Lower lobe of right lung (tissue), 2 donors: ENCODE measurements around the gene WDR62. TPM values are rescaled to one million over a fixed set of nuclear protein-coding genes. Genes with fewer than 3 reads are reported as not detected.

ENCODE experiments used
- ATAC-seq, 2 donors: fragments of 200-7000 bp; cut with Tn5 transposase; one replicate each; pipeline ENCODE4 v1.9.1; 2020 to 2022; ENCODE audit warnings: mild to moderate bottlenecking in 2 of 2, moderate library complexity in 2 of 2
- DNase-seq: peaks from one replicate; pipeline ENCODE4 v3.0.0-alpha.2; 2020
- H3K27ac ChIP-seq: fragments of 200-600 bp; one replicate; pipeline ENCODE4 v1.8.0; 2022
- H3K27me3 ChIP-seq: fragments of 200-600 bp; one replicate; pipeline ENCODE4 v1.8.0; 2022; ENCODE audit warnings: low read depth
- H3K36me3 ChIP-seq: fragments of 200-600 bp; one replicate; pipeline ENCODE4 v1.8.0; 2022; ENCODE audit warnings: mild to moderate bottlenecking
- H3K4me1 ChIP-seq: fragments of 200-600 bp; one replicate; pipeline ENCODE4 v1.8.0; 2022
- H3K4me3 ChIP-seq: fragments of 200-600 bp; one replicate; pipeline ENCODE4 v1.8.0; 2022; ENCODE audit warnings: mild to moderate bottlenecking
- H3K9me3 ChIP-seq: fragments of 200-600 bp; one replicate; pipeline ENCODE4 v1.8.0; 2022
- CTCF ChIP-seq: fragments of 200-600 bp; IDR thresholded peaks from one replicate; pipeline ENCODE4 v1.8.0; 2022; ENCODE audit warnings: antibody characterized with exemption, mild to moderate bottlenecking
- intact Hi-C: fragments of 100-400 bp; cut with DNase I; formaldehyde crosslinking; loops from one replicate; pipeline ENCODE4 v1.11.0; 2022
- total RNA-seq: library from RNA; stranded (reverse); fragmentation: NEBNext Ultra II Directional; extraction: Animal tissue kit (Norgen Biotek cat#: 25700); gene quantifications from one replicate; pipeline ENCODE4 v1.2.1, GENCODE V29; 2021
- donor health status: DM: no; HTN: yes; CAD: no; lungs with severe emphysema.

Gene WDR62
- total RNA-seq, 1 donor from 2014 or later: 1.3 TPM

GRCh38 chr19:36025541-36025940 lies 29.2 kb upstream of the WDR62 start:
- peaks cover 26% of the 10 kb centered on the region for H3K36me3 ChIP-seq
- H3K9me3 ChIP-seq: no peaks in the 10 kb centered on the region
- no peak overlapping the region for H3K27ac ChIP-seq
- no peaks in the 10 kb centered on the region for H3K4me1 ChIP-seq
- no peak for ATAC-seq
- no peak for DNase-seq
- H3K27me3 ChIP-seq: no peaks in the 10 kb centered on the region
- H3K4me3 ChIP-seq: no peak overlapping the region
- intact Hi-C loops: no loop called here
- TF ChIP-seq CTCF: no peak

- intact Hi-C loops: no loop called here
These were observed 28.4 kb upstream of the WDR62 start for GRCh38 chr19:36026091-36026876.

GRCh38 chr19:36027696-36028095 lies 27.0 kb upstream of the WDR62 start:
- Histone ChIP-seq H3K4me3 (no peak overlapping the region), H3K4me1 (no peaks in the 10 kb centered on the region), H3K36me3 (peaks cover 18% of the 10 kb centered on the region), H3K27me3 (peaks cover 6% of the 10 kb centered on the region), H3K27ac (no peak overlapping the region), H3K9me3 (no peaks in the 10 kb centered on the region)
- intact Hi-C loops: no loop called here
- ATAC-seq: no peak
- no peak for DNase-seq
- TF ChIP-seq CTCF: no peak

More at GRCh38 chr19:36026091-36026876, 28.4 kb upstream of the WDR62 start:
- no peak overlapping the region for H3K4me3 ChIP-seq
- DNase-seq: no peak
- no peak for ATAC-seq
- no peak overlapping the region for H3K27ac ChIP-seq
- H3K27me3 ChIP-seq: no peaks in the 10 kb centered on the region
- TF ChIP-seq CTCF: no peak
- no peaks in the 10 kb centered on the region for H3K9me3 ChIP-seq
- peaks cover 26% of the 10 kb centered on the region for H3K36me3 ChIP-seq
- H3K4me1 ChIP-seq: no peaks in the 10 kb centered on the region

GRCh38 chr19:36028313-36029041 lies 26.2 kb upstream of the WDR62 start:
- Histone ChIP-seq H3K36me3 (peaks cover 11% of the 10 kb centered on the region), H3K9me3 (no peaks in the 10 kb centered on the region), H3K27me3 (peaks cover 9% of the 10 kb centered on the region), H3K27ac (no peak overlapping the region), H3K4me1 (peaks cover 3% of the 10 kb centered on the region), H3K4me3 (no peak overlapping the region)
- no peak for TF ChIP-seq CTCF
- DNase-seq: no peak
- no peak for ATAC-seq
- intact Hi-C loops: no loop called here

GRCh38 chr19:36030264-36031148 lies 24.2 kb upstream of the WDR62 start:
- no peak for DNase-seq

More at GRCh38 chr19:36030264-36031148, 24.2 kb upstream of the WDR62 start:
- H3K27me3 ChIP-seq: peaks cover 9% of the 10 kb centered on the region
- peaks cover 3% of the 10 kb centered on the region for H3K4me1 ChIP-seq
- intact Hi-C loops: no loop called here
- ATAC-seq: no peak
- no peak overlapping the region for H3K4me3 ChIP-seq
- no peaks in the 10 kb centered on the region for H3K36me3 ChIP-seq
- no peaks in the 10 kb centered on the region for H3K9me3 ChIP-seq
- no peak for TF ChIP-seq CTCF
- no peak overlapping the region for H3K27ac ChIP-seq
